ENCODE measurements around the gene GLCCI1. TPM values are rescaled to one million over a fixed set of nuclear protein-coding genes. Genes with fewer than 3 reads are reported as not detected.

Gene GLCCI1
- total RNA-seq, 1 donor from 2014 or later = 42.4 TPM

GRCh38 chr7:8121243-8121642 is 152.6 kb downstream of the GLCCI1 start:
- Mint-ChIP-seq H3K9me3 (ENCODE audit: low read depth) (no peaks in the 10 kb centered on the region), H3K27me3 (no peaks in the 10 kb centered on the region), H3K27ac (no peak overlapping the region), H3K36me3 (ENCODE audit: insufficient read depth) (peaks cover 9% of the 10 kb centered on the region), H3K4me1 (ENCODE audit: low read depth) (no peaks in the 10 kb centered on the region), H3K4me3 (ENCODE audit: low read depth) (no peak overlapping the region)
- no peak for TF ChIP-seq CTCF (IDR thresholded peaks at IDR 0.05; ENCODE audit: unreplicated experiment)
- DNase-seq (ENCODE audit: low spot score, unreplicated experiment) = no peak

GRCh38 chr7:8125680-8126444 is 157.3 kb downstream of the GLCCI1 start:
- TF ChIP-seq CTCF (IDR thresholded peaks at IDR 0.05; ENCODE audit: unreplicated experiment) = no peak
- Mint-ChIP-seq H3K27me3 (no peaks in the 10 kb centered on the region), H3K36me3 (ENCODE audit: insufficient read depth) (peaks cover 15% of the 10 kb centered on the region), H3K4me1 (ENCODE audit: low read depth) (no peaks in the 10 kb centered on the region), H3K27ac (no peak overlapping the region), H3K4me3 (ENCODE audit: low read depth) (no peak overlapping the region), H3K9me3 (ENCODE audit: low read depth) (no peaks in the 10 kb centered on the region)
- DNase-seq (ENCODE audit: low spot score, unreplicated experiment) = no peak

GRCh38 chr7:8126601-8127167 is 158.1 kb downstream of the GLCCI1 start:
- H3K27me3 Mint-ChIP-seq = no peaks in the 10 kb centered on the region
- H3K36me3 Mint-ChIP-seq (ENCODE audit: insufficient read depth) = peaks cover 16% of the 10 kb centered on the region
- H3K27ac Mint-ChIP-seq = no peak overlapping the region
- no peak overlapping the region for H3K4me3 Mint-ChIP-seq (ENCODE audit: low read depth)
- no peak for TF ChIP-seq CTCF (IDR thresholded peaks at IDR 0.05; ENCODE audit: unreplicated experiment)
- H3K4me1 Mint-ChIP-seq (ENCODE audit: low read depth) = no peaks in the 10 kb centered on the region
- H3K9me3 Mint-ChIP-seq (ENCODE audit: low read depth) = no peaks in the 10 kb centered on the region
- no peak for DNase-seq (ENCODE audit: low spot score, unreplicated experiment)

- no peak overlapping the region for H3K27ac Mint-ChIP-seq
- H3K9me3 Mint-ChIP-seq (ENCODE audit: low read depth) = no peaks in the 10 kb centered on the region
- TF ChIP-seq CTCF (IDR thresholded peaks at IDR 0.05; ENCODE audit: unreplicated experiment) = no peak
Measured at GRCh38 chr7:8128449-8129317, 160.1 kb downstream of the GLCCI1 start.

GRCh38 chr7:8129318-8129659 is 160.7 kb downstream of the GLCCI1 start:
- Mint-ChIP-seq H3K27ac (no peak overlapping the region), H3K27me3 (no peaks in the 10 kb centered on the region), H3K9me3 (ENCODE audit: low read depth) (no peaks in the 10 kb centered on the region), H3K36me3 (ENCODE audit: insufficient read depth) (peaks cover 16% of the 10 kb centered on the region), H3K4me3 (ENCODE audit: low read depth) (no peak overlapping the region), H3K4me1 (ENCODE audit: low read depth) (no peaks in the 10 kb centered on the region)
- DNase-seq (ENCODE audit: low spot score, unreplicated experiment) = no peak
- no peak for TF ChIP-seq CTCF (IDR thresholded peaks at IDR 0.05; ENCODE audit: unreplicated experiment)

More at GRCh38 chr7:8128449-8129317, 160.1 kb downstream of the GLCCI1 start:
- H3K4me1 Mint-ChIP-seq (ENCODE audit: low read depth) = no peaks in the 10 kb centered on the region
- no peak overlapping the region for H3K4me3 Mint-ChIP-seq (ENCODE audit: low read depth)
- H3K27me3 Mint-ChIP-seq = no peaks in the 10 kb centered on the region
- H3K36me3 Mint-ChIP-seq (ENCODE audit: insufficient read depth) = peaks cover 16% of the 10 kb centered on the region
- DNase-seq (ENCODE audit: low spot score, unreplicated experiment) = no peak
